Astrocyte (in vitro differentiated cells and primary cell): ENCODE data around the gene FOXE3. TPM values are rescaled to one million over a fixed set of nuclear protein-coding genes. Genes with fewer than 3 reads are reported as not detected.

Source experiments
- DNase-seq: peaks from one replicate; pipeline ENCODE4 v3.0.0-alpha.2; 2010; ENCODE audit warnings: low read depth
- FAIRE-seq: peaks from 2 replicates; lab custom pipeline; 2011; peaks lifted over from hg19 to GRCh38; lab: Jason Lieb, UNC
- H2AFZ ChIP-seq: 2 replicates; pipeline ENCODE4 v1.6.0; 2012; ENCODE audit warnings: low read depth, low read length, inconsistent platforms
- H3K27ac ChIP-seq: 2 replicates; pipeline ENCODE4 v1.5.1; 2011; ENCODE audit warnings: low read depth, low read length, inconsistent platforms
- H3K27me3 ChIP-seq: 2 replicates; pipeline ENCODE4 v1.6.0; 2011; ENCODE audit warnings: low read length, inconsistent platforms; ENCODE audit not compliant: insufficient read depth
- H3K36me3 ChIP-seq: 2 replicates; pipeline ENCODE4 v1.5.1; 2011; ENCODE audit warnings: low read length, inconsistent platforms; ENCODE audit not compliant: insufficient read depth
- H3K4me1 ChIP-seq: 2 replicates; pipeline ENCODE4 v1.5.1; 2011; ENCODE audit warnings: low read length, inconsistent platforms; ENCODE audit not compliant: insufficient read depth
- H3K4me2 ChIP-seq: 2 replicates; pipeline ENCODE4 v1.6.0; 2012; ENCODE audit warnings: low read length, inconsistent platforms
- H3K4me3 ChIP-seq: 2 replicates; pipeline ENCODE4 v1.5.1; 2011; ENCODE audit warnings: low read depth, mild to moderate bottlenecking, low read length, inconsistent platforms; ENCODE audit not compliant: insufficient read depth
- H3K79me2 ChIP-seq: 2 replicates; pipeline ENCODE4 v1.6.0; 2012; ENCODE audit warnings: mild to moderate bottlenecking, low read length, inconsistent platforms; ENCODE audit not compliant: insufficient read depth
- H3K9ac ChIP-seq: 2 replicates; pipeline ENCODE4 v1.6.0; 2012; ENCODE audit warnings: mild to moderate bottlenecking, low read length, inconsistent platforms
- H3K9me3 ChIP-seq: 2 replicates; pipeline ENCODE4 v1.5.1; 2012; ENCODE audit warnings: low read depth, mild to moderate bottlenecking, low read length, inconsistent platforms; ENCODE audit not compliant: insufficient read depth
- H4K20me1 ChIP-seq: 2 replicates; pipeline ENCODE4 v1.6.0; 2012; ENCODE audit warnings: low read length, inconsistent platforms; ENCODE audit not compliant: insufficient read depth
- H3K27ac Mint-ChIP-seq: one replicate; pipeline ENCODE4 v1.8.0; 2021; ENCODE audit warnings: mild to moderate bottlenecking, mixed read lengths; ENCODE audit not compliant: unreplicated experiment
- H3K27me3 Mint-ChIP-seq: one replicate; pipeline ENCODE4 v1.8.0; 2021; ENCODE audit warnings: low read depth, mixed read lengths; ENCODE audit not compliant: unreplicated experiment
- H3K36me3 Mint-ChIP-seq: one replicate; pipeline ENCODE4 v1.8.0; 2021; ENCODE audit warnings: low read depth, mixed read lengths; ENCODE audit not compliant: unreplicated experiment
- H3K4me1 Mint-ChIP-seq: one replicate; pipeline ENCODE4 v1.8.0; 2021; ENCODE audit warnings: low read depth, mixed read lengths; ENCODE audit not compliant: unreplicated experiment
- H3K4me3 Mint-ChIP-seq: one replicate; pipeline ENCODE4 v1.8.0; 2021; ENCODE audit warnings: mild to moderate bottlenecking, moderate library complexity, mixed read lengths; ENCODE audit not compliant: unreplicated experiment
- H3K9me3 Mint-ChIP-seq: one replicate; pipeline ENCODE4 v1.8.0; 2021; ENCODE audit warnings: mild to moderate bottlenecking, mixed read lengths; ENCODE audit not compliant: unreplicated experiment
- EZH2 ChIP-seq: IDR thresholded peaks from 2 replicates; pipeline ENCODE4 v1.6.1; 2012; ENCODE audit warnings: mild to moderate bottlenecking, low read length, inconsistent platforms; ENCODE audit not compliant: insufficient read depth
- total RNA-seq: library from RNA; stranded (reverse); gene quantifications from 2 replicates; pipeline ENCODE4 v1.2.1, GENCODE V29; 2021
- TF ChIP-seq, protein P1 (sequence below): IDR thresholded peaks from 2 replicates; pipeline ENCODE4 v1.5.1; 2011; ENCODE audit warnings: low read depth, mild to moderate bottlenecking, inconsistent platforms, low read length, moderate library complexity; ENCODE audit not compliant: insufficient read depth

The FOXE3 gene
- total RNA-seq, 1 donor from 2014 or later: 0.14 TPM

DNA sequence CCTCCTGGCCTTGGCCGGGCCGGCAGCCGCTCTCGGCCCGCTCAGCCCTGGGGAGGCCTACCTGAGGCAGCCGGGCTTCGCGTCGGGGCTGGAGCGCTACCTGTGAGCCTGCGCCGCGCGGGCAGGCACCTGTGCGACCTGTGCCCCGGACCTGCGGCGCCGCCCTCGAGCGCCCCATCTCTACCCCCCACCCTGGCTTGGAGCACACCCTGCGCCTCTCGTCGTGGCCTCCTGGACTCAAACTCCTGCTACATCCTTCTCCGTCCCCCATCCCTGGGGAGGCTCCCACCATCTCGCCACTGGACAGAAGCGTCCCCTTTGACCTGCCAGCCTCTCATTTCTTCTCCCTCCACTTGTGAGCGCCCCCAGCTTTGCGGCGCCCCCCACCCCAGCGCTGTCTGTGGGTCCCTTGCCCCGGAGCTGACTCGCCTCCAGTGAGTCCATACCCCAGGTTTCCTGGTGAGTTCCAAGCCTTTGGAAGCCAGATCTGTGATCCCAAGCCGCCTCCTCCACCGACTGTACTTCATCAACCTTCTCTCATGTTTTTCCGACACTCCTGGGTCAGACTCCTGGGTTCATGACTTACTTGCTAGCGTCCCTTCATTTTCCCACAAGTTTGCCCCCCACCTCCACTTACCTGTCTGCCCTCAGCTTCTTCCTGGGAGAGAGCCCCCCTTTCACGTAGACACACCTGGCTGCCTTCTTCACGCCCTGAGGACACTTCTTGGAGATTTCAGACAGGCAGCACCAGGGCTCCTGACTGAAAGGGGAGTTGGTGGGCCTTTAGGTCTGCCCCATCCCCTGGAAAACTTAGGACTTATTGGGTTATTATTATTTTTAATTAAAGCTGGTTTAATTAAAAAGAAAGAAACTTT is 1.3 kb downstream of the FOXE3 start:
- no peak for FAIRE-seq
- H2AFZ ChIP-seq: no peak overlapping the region
- H4K20me1 ChIP-seq: no peaks in the 10 kb centered on the region
- H3K27me3 Mint-ChIP-seq: peaks cover 73% of the 10 kb centered on the region
- H3K9ac ChIP-seq: no peak overlapping the region
- no peaks in the 10 kb centered on the region for H3K79me2 ChIP-seq
- H3K36me3 ChIP-seq: no peaks in the 10 kb centered on the region
- H3K4me2 ChIP-seq: peak overlapping the region; percentile 73
- H3K9me3 ChIP-seq: no peaks in the 10 kb centered on the region
- DNase-seq: no peak
- H3K4me3 Mint-ChIP-seq: no peak overlapping the region
- H3K4me3 ChIP-seq: no peak overlapping the region
- H3K27me3 ChIP-seq: peaks cover 56% of the 10 kb centered on the region
- peaks cover 1% of the 10 kb centered on the region for H3K36me3 Mint-ChIP-seq
- no peaks in the 10 kb centered on the region for H3K4me1 ChIP-seq
- TF ChIP-seq EZH2: peak; percentile 94
- TF ChIP-seq, protein P1, sequence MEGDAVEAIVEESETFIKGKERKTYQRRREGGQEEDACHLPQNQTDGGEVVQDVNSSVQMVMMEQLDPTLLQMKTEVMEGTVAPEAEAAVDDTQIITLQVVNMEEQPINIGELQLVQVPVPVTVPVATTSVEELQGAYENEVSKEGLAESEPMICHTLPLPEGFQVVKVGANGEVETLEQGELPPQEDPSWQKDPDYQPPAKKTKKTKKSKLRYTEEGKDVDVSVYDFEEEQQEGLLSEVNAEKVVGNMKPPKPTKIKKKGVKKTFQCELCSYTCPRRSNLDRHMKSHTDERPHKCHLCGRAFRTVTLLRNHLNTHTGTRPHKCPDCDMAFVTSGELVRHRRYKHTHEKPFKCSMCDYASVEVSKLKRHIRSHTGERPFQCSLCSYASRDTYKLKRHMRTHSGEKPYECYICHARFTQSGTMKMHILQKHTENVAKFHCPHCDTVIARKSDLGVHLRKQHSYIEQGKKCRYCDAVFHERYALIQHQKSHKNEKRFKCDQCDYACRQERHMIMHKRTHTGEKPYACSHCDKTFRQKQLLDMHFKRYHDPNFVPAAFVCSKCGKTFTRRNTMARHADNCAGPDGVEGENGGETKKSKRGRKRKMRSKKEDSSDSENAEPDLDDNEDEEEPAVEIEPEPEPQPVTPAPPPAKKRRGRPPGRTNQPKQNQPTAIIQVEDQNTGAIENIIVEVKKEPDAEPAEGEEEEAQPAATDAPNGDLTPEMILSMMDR: no peak
- H3K4me1 Mint-ChIP-seq: no peaks in the 10 kb centered on the region
- peak overlapping the region; percentile 14 for H3K27ac Mint-ChIP-seq
- no peak overlapping the region for H3K27ac ChIP-seq
- H3K9me3 Mint-ChIP-seq: peaks cover 4% of the 10 kb centered on the region

DNA sequence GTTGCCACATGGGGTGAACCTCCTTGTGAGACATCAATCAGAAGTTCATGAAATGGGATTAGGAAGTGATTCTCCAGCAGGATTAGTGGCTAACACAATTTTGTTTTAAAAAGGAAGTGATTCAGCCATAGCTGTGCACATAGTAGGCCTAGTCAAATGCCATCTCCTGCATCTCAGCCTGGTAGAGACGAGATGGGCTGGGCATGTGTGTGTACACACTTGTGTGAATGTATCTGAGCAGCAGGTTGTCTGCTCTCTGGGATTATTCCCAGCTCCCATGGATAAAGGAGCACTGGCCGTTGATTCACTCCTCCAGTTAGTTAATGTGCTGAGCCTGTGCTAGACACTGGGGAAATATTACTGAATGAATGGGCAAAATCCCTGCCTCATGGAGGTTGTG is 2.0 kb downstream of the FOXE3 start:
- Histone ChIP-seq H3K9me3 (no peaks in the 10 kb centered on the region), H3K36me3 (no peaks in the 10 kb centered on the region), H4K20me1 (no peaks in the 10 kb centered on the region), H3K9ac (no peak overlapping the region), H3K27ac (no peak overlapping the region), H3K79me2 (no peaks in the 10 kb centered on the region), H3K27me3 (peaks cover 56% of the 10 kb centered on the region), H2AFZ (no peak overlapping the region), H3K4me1 (no peaks in the 10 kb centered on the region), H3K4me2 (no peak overlapping the region), H3K4me3 (no peak overlapping the region)
- H3K4me1 Mint-ChIP-seq: no peaks in the 10 kb centered on the region
- no peak overlapping the region for H3K27ac Mint-ChIP-seq
- peaks cover 4% of the 10 kb centered on the region for H3K9me3 Mint-ChIP-seq
- TF ChIP-seq, protein P1: no peak
- TF ChIP-seq EZH2: no peak
- no peak for DNase-seq
- peaks cover 77% of the 10 kb centered on the region for H3K27me3 Mint-ChIP-seq
- H3K4me3 Mint-ChIP-seq: no peak overlapping the region
- peaks cover 1% of the 10 kb centered on the region for H3K36me3 Mint-ChIP-seq
- FAIRE-seq: no peak
